22Rv1 (cell line): ENCODE measurements around the gene CPXM2.

Experiments
- ZFX ChIP-seq: fragments of 450-650 bp; IDR thresholded peaks from 2 replicates; pipeline ENCODE4 v1.6.1; 2017; ENCODE audit warnings: antibody characterized with exemption, borderline replicate concordance
- TF ChIP-seq, protein P1 (sequence below): fragments of 450-650 bp; IDR thresholded peaks from 2 replicates; pipeline ENCODE4 v1.5.1; 2017; ENCODE audit warnings: mild to moderate bottlenecking

DNA sequence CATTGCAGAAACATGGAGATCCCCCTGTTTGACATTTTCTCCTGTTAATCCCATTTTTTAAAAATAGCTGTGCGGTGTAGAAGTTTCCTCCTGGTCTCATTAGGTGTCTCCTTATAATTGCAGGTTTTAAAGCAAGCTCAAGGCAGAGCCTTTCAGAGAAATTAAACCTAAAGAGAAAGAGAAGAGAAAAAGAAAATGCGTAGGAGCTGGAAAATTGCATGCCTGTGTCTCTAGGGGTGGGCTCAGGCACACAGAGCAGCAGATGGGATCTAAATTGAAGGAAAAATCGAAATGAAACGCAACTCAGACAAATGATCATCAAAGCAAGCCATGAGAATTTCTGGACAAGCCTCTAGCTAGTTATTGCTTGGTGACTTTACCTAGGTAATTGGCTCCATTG is 185.4 kb downstream of the CPXM2 start:
- TF ChIP-seq, protein P1, sequence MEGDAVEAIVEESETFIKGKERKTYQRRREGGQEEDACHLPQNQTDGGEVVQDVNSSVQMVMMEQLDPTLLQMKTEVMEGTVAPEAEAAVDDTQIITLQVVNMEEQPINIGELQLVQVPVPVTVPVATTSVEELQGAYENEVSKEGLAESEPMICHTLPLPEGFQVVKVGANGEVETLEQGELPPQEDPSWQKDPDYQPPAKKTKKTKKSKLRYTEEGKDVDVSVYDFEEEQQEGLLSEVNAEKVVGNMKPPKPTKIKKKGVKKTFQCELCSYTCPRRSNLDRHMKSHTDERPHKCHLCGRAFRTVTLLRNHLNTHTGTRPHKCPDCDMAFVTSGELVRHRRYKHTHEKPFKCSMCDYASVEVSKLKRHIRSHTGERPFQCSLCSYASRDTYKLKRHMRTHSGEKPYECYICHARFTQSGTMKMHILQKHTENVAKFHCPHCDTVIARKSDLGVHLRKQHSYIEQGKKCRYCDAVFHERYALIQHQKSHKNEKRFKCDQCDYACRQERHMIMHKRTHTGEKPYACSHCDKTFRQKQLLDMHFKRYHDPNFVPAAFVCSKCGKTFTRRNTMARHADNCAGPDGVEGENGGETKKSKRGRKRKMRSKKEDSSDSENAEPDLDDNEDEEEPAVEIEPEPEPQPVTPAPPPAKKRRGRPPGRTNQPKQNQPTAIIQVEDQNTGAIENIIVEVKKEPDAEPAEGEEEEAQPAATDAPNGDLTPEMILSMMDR = no peak
- no peak for TF ChIP-seq ZFX
